GM19438 (cell line): ENCODE measurements around the gene RNF207.
"Not testable (repeated sequence)": the region's sequence is repeated elsewhere in the genome, so short reads cannot be mapped to it uniquely, and the experiment has no call there.

Experiments
- ATAC-seq: cut with Tn5 transposase; IDR thresholded peaks from one replicate; pipeline ENCODE4 v1.9.1; 2021; ENCODE audit warnings: low read depth; ENCODE audit not compliant: unreplicated experiment

Gene RNF207

GRCh38 chr1:6199298-6200187, 6.4 kb upstream of the RNF207 start, which contains the start of gene RPL22:
RPL22 (minus strand) TSS chr1:6199595; CDS start chr1:6199573, 22 bp downstream.
- ATAC-seq: peak; percentile 87

- ATAC-seq: no peak
These were observed 5.6 kb upstream of the RNF207 start for GRCh38 chr1:6200188-6200809.

GRCh38 chr1:6202256-6202655, 3.7 kb upstream of the RNF207 start:
- no peak for ATAC-seq

GRCh38 chr1:6206520-6206855, 569 bp downstream of the RNF207 start:
- no peak for ATAC-seq

GRCh38 chr1:6207075-6207885, 1.4 kb downstream of the RNF207 start:
- ATAC-seq: no peak

- ATAC-seq: no peak
These were observed 2.0 kb downstream of the RNF207 start for GRCh38 chr1:6207921-6208320.

- ATAC-seq: no peak
These were observed 3.1 kb downstream of the RNF207 start for GRCh38 chr1:6208723-6209660.

GRCh38 chr1:6209661-6210580, 4.0 kb downstream of the RNF207 start:
- no peak for ATAC-seq

GRCh38 chr1:6210591-6211355, 4.9 kb downstream of the RNF207 start:
- ATAC-seq: no peak

- ATAC-seq: no peak
These were observed 5.8 kb downstream of the RNF207 start for GRCh38 chr1:6211731-6212130.

- ATAC-seq: no peak
These were observed 6.5 kb downstream of the RNF207 start for GRCh38 chr1:6212193-6212959.

GRCh38 chr1:6218375-6219164, 12.7 kb downstream of the RNF207 start:
- no peak for ATAC-seq

GRCh38 chr1:6219641-6220040, 13.7 kb downstream of the RNF207 start:
- not testable (repeated sequence) for ATAC-seq

GRCh38 chr1:6220236-6220635, 14.3 kb downstream of the RNF207 start:
- no peak for ATAC-seq

- no peak for ATAC-seq
These were observed 15.4 kb downstream of the RNF207 start for GRCh38 chr1:6221210-6221784.

- ATAC-seq: no peak
These were observed 16.7 kb downstream of the RNF207 start for GRCh38 chr1:6222636-6223035.
